Anterior cingulate cortex (tissue), 58 donors: ENCODE measurements around the gene AQP5.
A peak's percentile ranks its signal among the peaks of the same experiment; 100 is the strongest.
"Not testable (repeated sequence)": the region's sequence is repeated elsewhere in the genome, so short reads cannot be mapped to it uniquely, and the experiment has no call there.

Experiments
- DNase-seq, 58 donors: peaks; one replicate each; lab custom pipeline; 2025; lab: John Stamatoyannopoulos, UW

Gene AQP5

DNA sequence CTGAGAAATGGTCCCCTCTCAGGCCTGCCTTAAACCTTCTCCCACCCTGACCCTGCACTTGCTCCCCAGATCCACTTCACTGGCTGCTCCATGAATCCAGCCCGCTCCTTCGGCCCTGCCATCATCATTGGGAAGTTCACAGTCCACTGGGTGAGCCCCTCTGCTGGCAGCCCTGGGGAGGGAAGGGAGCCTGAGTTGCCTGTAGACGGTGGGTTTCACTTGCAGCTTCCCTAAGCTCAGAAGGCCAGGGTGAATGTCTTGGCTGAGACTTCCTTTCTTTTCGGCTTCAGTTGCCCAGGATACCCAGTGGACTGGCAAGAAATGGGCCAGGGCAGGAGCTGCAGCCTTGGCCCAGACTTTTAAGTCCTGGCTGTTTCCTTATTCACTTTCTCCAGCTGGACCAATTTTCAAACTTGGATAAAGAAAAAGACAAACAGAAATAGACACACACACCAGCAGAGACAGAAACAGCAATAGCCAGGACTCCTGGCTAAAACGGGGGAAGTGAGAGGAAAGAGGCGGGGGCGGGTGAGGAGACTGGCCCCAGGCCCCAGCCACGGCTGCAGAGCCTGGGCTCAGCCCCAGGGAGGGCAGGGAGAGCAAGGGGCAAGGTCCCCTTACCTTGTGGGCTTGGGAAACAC is 13.1 kb downstream of the AQP5 start:
- DNase-seq = peak in 41 of 58 donors; percentile 22 to 82 (median 56)

DNA sequence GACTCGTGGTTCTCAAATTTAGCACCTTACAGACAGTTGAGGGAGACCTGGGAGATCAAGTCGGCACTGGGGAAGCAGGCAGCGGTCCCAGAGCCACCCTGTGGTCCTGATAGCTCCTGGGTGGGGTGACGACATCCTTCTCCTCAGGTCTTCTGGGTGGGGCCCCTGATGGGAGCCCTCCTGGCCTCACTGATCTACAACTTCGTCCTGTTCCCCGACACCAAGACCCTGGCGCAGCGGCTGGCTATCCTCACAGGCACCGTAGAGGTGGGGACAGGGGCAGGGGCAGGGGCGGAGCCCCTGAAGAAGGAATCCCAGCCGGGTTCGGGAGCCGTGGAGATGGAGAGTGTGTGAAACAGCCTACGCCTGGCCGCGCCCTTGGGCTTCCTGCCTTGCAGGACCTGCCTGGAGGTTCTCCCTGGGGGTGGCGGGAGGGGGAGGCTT is 13.7 kb downstream of the AQP5 start:
- no peak for DNase-seq

DNA sequence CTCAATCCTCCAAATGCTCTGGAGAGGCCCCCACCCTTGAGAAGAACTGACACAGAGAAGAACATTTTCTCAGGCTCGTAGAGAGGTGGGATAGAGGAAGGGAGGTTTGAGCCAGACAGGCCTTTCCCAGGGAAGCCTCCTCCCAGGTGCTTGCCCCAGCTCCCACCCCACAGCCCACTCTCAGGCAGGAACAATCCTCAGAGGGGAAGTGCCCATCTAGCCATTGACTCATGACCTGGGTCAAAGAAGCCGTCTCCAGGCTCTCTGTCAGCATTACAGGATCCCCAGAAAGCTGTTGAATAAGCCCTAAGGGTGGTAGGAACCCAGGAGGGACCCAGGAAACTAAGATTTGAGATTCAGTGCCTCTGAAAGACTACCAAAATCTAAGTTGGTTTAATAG is 14.9 kb downstream of the AQP5 start:
- no peak for DNase-seq

DNA sequence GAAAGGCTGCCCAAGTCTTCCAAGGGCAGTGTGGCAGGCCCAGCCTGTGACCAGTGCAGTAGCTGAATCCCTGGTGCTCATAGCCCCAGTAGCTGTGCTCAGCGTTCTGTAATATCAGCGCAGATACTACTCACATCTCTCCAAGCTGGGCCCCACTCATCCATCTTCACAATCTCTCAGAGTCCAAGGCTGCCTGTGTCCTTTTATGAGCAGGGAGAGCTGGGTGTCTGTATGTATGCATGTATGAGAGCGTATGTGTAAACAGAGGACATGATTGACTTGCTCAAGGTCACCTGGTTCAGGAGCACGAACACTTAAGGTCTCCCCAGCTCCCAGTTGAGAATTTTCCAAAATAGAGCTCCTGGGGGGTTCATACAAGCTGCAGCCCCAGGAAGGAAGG is 16.5 kb downstream of the AQP5 start:
- no peak for DNase-seq

DNA sequence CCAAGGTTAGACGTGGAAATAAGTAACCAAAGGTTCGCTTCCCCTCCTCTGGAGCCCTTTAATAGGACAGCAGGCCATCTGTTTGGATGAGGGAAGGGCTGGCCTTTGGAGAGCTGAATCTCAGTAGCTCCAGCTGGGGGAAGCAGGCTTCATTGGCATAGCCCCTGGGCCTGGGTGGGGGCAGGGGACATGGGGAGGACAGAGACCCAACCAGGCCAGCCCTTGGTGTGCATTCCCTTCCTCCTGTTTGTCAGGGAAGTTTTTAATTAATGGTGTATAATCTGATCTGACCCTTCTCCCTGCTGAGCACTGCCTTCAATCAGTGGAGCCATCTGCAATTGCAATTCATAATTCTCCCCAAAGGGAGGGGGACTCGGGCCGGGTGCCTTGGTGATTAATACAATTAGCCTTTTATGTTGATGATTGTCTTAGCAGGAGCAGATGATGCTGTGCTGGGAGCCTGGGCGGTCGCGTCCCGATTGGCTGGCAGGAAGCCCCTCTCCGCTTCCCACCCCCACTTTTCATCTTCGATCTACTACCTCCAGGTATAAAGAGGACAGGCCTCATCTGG is 17.4 kb downstream of the AQP5 start:
- peak in 43 of 58 donors; percentile 22 to 82 (median 60) for DNase-seq

DNA sequence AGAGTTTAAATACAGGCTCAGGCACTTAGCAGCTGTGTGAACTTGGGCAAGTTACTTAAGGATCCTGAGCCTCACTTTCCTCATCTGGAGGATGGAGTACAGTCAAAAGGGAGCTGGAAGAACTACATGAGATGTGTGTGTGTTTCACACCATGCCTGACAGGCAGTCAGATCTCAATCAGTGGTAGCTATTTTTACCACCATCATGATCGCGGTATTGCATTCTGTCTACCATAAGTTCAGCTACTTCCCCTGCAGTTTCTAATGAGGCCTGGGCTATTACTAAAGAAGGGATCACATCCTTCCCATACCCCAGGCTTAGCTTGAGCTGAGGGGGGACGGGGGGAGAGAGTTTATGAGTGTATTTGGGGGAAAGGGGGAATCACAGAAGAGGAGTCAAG is 18.1 kb downstream of the AQP5 start:
- no peak for DNase-seq

DNA sequence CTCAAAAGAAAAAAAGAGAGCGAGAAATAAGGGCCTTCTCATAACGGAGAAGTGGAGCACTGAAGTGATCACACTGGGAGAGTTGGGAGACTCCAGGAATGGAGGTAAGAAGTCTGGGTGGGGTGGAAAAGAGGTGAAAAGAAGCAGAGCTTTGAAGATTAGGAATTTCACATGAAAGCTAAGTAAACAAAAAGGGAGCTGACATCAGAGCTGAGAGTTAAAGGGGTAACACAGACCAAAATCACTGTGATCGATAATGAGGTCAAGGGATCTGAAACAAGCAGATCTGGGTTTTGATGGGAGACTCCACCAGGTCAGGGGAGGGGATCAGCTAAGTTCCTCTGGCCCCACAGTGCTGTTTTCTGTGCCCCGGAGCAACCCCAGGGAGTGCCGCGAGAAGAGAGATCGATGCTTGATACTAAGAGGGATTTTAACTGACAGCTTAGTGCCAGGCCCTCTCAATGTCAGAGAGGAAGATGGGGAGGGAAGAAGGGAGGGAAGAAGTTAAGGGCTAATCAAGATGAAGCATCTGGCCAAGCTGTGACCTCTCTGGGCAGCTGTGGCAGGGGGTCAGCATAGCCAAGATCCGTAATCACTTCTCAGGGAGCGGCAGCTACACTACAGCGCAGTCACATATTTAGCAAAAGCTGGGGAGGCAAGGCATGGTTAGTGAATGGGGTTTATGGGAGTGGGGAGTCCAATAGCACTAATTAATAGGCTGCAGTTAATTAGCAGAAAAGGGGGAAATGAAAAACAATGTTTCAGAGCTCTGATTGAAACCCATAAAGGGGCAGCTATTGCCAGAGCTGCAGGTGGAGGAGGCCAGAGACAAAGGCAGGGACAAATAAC is 19.1 kb downstream of the AQP5 start:
- no peak for DNase-seq

DNA sequence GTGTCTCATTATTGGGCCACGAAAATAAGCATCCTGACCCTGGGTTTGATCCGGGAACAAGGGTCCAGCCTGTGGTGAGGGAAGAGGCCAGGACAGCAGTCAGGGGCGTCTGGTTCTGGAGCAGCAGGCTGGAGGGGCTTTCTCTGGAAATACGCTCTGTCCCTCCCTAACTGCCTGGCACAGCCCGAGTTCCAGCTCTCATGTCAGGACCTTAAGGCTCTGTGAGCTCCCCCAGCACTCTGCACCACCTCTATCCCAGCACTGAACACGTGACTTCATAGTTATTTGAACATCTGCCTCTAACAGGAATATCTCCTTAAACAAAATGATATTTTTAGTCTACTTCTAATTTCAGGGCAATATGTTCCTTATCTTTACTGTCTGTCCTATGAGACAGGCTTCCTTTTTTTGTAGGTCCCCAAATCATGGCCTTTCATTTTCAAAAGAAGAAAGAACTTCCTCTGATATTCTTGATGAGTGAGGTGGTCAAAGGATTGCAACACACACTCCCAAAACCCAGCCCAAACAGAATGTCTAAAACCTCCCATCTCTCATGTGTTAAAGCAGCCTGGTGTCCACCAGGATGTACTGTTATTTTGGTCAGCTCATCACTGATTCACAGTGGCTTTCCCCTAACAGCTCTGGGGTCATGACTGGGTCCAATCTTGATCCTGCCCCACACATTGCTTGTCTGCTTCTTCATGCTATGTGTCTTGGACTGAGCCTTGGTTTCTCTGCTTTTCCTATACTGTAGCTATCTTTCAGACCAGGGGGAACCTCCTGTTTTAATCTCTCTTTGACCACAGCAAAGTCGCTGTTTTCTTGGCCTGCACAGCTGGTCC is 20.8 kb downstream of the AQP5 start:
- no peak for DNase-seq

DNA sequence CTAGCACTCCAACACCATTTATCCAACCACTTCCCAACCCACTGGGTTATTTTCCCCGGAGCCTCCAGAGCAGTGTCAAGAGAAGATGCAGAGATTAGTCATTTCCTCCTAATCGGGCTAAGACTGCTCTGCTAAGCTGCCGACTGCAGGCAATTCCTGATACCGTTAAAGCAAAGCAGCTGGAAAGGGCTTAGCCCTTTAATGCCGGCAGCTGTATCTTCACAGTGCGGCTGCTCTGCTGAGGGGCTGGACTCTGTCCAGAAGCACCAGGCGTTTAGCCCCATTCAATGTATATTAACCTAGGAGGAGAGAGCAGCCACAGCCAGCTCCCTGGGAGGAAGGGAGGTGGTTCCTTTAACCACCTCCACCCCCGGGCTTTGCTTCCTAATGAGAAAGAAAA is 22.2 kb downstream of the AQP5 start:
- DNase-seq = peak in 1 of 58 donors; percentile 28

DNA sequence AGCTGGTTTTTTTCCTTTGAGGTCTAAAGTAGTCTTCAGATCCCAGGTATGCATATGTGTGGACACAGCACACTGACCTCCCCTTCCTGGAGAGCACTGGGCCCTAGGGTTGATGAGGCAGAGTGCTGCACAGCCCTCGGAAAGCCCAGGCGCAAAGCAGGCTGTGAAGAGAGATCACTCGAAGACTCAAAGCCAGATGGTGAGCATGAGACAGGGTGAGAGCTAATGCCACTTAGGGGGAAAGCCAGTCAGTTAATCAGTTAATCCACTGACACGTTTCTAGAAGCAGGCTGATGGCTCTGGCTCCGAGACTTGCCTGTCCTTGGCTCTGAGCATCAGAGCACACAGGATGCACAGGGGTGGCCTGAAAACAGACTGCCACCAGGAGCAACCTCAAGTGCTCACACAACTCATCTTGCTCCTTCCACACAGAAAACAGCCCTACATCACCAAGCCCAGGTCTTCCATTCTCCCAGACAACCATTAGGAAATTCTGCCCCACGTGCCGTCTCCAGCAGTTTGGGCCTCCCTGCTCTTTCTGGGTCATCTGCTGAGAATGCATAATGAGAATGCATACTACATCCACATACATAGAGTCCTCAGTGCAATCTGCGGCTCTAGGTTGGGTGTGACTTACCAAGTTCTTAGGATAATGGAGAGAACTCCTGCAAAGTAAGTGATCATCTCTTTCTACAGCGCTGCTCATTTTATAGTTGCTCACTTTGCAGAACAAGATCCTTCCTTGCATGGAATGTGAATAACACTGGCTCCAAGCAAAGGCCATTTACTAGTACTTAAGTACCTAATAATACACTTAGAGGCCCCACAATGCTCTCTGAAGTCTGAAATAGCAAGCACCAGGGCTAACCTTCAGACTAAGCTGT is 23.0 kb downstream of the AQP5 start:
- DNase-seq = no peak

DNA sequence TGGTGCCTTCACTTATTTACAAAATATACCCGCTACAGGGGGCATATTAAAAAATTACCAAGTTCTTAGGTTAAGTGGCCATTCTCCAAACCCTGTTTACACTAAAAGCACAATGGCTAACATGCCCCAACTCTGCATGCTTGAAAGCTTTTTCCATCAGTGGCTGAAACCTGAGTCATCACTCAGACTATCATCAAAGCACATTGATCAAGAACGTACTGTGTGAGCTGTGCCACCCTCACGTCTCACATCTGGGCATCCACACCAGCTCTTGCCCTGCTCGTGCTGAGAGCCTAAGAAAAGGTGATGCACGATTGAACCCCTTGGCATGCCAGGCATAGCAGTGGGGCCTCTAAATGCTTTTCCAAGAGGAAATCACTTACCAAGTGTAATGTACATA is 24.3 kb downstream of the AQP5 start:
- no peak for DNase-seq

DNA sequence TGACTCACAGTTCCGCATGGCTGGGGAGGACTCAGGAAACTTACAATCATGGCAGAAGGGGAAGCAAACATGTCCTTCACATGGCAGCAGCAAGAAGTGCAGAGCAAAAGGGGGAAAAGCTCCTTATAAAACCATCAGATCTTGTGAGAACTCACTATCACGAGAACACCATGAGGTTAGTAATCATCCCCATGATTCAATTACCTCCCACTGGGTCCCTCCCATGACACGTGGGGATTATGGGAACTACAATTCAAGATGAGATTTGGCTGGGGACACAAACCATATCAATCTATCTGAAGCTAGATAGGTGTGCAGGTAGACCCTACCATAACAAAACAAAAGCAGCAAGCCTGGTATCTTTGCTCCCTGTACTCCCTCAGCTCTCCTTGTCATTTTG is 24.8 kb downstream of the AQP5 start:
- not testable (repeated sequence) for DNase-seq

DNA sequence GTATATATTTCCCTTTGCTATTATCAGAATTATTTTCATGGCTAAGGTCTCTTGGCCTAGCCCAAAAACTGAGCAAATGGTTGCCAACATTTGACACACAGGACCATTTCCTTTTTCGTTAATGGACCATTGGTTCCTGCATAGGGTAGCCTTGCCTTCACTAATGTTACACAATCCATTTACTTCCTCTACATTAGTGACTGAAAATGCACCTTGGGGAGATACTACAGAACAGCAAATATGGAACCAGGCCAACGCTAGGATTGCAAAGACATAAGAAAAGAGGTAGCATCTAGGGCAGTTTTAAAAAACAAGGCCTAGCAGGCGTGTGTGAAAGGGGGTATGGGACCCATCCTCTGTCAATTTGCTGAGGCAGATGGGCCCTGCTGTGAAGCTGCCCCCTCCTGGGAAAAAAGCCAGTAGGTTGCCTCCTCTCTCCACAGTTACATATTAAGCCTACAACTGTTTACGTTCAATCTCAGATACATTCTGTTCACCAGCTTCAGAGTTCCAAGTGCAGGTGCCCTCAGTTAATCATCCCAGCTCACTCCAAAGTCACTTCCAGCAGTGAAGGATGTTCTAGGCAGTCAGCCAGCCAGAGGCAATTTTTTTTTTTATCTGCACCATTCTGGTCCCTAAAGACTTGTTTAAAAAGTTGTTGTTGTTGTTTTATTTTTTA is 26.1 kb downstream of the AQP5 start:
- DNase-seq = no peak

DNA sequence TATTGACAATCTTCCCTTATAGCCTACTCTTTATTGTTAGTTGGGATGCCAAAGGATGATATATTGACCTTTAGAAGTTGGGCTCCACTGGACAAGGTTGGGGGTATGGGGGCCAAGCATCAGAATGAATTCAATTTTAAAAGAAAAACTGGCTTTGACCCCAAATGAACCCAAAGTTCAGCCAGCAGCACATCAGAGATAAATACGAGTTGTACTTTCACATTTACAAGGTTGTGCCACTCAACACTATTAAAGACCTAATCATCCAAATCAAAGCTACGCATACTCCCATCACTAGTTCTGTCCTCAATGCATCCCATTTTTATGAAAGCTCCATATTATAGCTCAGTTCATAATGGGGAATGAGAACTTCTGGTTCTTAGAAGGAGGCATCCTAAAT is 27.7 kb downstream of the AQP5 start:
- DNase-seq = not testable (repeated sequence)

DNA sequence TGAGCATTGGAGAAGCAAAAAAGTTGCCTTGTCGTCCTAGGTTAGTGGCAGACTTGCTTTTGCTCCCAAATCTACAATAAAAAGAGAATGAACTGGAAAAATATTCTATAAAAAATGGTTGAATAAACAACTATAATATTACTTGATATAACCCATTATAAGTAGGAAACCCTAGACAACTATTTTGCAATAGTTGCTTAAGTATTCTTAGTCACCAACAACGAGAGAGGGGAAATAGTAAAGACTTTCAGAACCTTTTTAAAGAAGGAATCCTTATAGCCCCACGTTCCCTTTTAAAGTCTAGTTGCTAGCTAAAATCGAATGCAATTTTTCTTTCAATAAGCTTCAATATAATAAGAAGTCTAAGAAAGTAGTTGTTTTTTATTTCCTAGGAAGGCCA is 28.6 kb downstream of the AQP5 start:
- DNase-seq = no peak

DNA sequence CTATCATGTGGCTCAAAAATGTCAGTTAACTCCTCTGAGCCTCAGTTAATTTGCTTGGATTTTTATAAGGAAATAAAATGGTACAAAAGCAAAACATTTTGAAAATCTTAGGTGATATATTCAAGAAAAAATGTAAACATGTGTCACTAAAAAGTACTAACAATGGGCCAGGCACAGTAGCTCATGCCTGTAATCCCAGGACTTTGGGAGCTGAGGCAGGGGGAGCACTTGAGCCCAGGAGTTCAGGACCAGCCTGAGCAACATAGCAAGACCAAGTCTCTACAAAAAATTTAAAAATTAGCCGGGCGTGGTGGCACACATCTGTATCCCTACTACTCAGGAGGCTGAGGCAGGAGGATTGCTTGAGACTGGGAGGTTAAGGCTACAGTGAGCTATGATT is 36.8 kb downstream of the AQP5 start:
- no peak for DNase-seq

DNA sequence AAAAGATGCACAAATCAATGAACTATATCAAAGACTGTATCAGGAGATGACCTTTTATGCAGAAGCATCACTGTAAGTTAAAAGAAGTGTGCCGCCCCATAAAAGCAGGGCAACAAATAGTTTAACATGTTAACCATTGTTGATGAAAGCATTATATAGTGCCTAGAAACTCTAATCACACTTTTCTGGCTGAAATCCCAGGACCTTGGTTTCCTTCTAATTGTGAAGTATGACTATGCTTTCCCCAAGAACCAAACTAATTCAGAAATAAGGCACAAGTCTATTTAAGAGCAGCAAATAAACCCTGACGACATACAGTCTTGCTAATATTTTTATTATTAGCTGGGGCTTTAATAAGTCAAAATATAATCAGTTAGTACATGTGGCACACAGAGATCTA is 41.9 kb downstream of the AQP5 start:
- no peak for DNase-seq

DNA sequence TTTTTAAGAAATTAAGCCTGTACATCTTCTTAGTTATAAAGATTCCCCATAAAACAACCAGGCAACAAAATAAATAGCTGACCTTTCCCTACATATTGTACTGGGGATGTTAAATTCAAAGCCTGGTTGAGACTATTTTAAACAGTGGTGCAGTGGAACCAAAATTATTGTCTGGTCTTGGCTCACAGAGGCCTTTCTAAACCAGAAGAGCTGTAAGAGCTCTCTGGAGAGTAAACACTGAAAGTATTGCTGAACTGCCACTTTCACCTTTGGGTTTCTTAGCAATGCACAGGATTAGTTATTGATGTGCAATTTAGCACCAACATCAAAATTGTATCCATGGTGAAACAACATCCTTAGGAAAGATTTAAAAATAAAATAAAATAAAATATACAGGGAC is 43.0 kb downstream of the AQP5 start:
- DNase-seq = no peak

DNA sequence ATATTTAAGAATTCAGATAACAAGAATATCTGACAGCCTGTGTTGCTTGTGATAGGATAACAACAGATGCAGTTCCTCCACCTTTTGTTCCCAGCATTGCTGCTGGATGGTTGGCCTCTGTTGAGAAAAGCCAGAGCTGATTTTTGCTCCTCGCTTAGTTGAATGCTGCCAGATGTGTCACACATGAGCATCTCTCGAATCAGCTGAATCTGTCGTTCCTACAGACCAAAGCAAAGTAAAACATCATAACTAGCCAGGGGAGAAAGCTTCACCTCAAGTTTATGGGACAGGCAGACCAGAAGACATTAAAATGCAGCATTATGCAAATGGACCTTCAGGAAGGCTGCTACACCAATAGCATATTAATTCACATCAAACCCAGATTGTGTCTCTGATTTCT is 43.5 kb downstream of the AQP5 start:
- DNase-seq = peak in 4 of 58 donors; percentile 13 to 47 (median 30)
